Hematopoietic multipotent progenitor cell (in vitro differentiated cells): ENCODE results near the gene STAT5B. TPM values are rescaled to one million over a fixed set of nuclear protein-coding genes. Genes with fewer than 3 reads are reported as not detected.
"Not testable (repeated sequence)": the region's sequence is repeated elsewhere in the genome, so short reads cannot be mapped to it uniquely, and the experiment has no call there.

ENCODE experiments used
- DNase-seq, 3 donors: peaks; one replicate each; pipeline ENCODE4 v3.0.0-alpha.2; 2011 to 2015; ENCODE audit warnings: low read depth in 2 of 3, low spot score in 2 of 3
- total RNA-seq: library from RNA; depleted of rRNA; stranded (reverse); fragments of >200 nt; gene quantifications from one replicate; pipeline ENCODE4 v1.2.3, GENCODE V29; 2012

STAT5B gene
- total RNA-seq, 1 donor = 135 TPM

GRCh38 chr17:42241871-42242270 is 34.3 kb downstream of the STAT5B start:
- DNase-seq = no peak

DNA sequence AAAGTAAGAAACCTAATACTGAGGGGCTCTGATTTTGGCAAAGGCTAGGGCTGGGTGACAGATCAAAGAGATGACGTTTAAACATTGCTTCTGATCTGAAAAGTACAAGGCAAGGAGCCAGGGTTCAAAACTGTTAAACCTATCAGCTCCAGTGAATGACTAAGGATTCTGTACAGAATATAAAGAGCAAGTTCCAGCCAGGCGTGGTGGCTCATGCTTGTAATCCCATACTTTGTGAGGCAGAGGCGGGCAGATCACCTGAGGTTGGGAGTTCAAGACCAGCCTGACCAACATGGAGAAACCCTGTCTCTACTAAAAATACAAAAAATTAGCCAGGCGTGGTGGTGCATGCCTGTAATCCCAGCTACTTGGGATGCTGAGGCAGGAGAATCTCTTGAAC is 35.3 kb downstream of the STAT5B start:
- not testable (repeated sequence) for DNase-seq

DNA sequence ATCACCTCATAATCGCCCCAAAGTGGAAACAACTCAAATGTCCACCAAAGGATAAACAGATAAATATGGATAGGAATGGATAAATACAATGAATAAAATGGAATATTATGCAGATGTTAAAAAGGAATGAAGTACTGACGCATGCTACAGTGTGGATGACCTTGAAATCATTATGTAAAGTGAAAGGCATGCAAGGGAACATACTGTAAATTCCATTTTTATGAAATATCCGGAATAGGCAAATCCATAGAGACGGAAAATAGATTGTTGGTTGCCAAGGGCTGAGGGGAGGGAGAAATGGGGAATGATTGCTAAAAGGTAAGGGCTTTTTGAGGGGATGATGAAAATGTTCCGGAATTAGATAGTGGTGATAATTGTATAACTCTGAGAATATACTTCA is 36.0 kb downstream of the STAT5B start:
- DNase-seq = no peak

GRCh38 chr17:42239576-42239975 is 36.6 kb downstream of the STAT5B start:
- DNase-seq = not testable (repeated sequence)

DNA sequence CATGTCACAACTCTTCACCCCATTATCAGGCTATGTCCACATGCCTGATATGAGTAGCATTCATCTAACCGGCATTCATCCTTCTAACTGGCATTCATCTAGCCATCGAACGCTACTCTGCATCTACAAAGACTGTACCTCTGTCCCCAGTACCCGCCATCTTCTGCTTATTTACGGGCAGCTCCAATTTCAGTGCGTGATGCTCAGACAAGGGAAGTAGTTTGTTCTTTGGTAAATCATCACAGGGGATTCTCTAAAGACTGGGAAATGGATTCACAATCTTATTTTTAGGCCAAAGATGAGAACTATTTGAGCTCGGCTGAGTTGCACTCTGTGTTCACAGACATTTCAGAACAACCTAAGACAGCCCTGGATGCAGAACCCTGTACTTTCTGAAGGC is 39.4 kb downstream of the STAT5B start:
- DNase-seq = no peak

DNA sequence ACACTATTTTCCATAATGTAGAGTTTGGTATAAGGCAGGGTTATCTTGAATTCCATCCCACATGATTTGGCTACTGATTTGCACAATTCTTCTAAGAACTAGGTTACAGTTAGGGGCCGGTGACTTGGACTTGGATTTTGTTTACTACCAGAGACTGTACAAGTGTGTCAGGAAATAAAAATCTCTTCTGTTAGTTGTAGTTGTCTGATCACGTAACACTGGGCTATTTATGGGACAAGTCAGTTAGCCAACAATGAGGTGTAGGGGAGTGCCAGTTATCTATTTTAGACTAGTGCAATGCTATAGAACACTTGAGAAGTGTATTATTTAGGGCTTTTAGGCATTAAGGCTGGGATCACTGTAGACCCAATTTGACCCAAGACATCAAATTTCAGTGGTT is 42.2 kb downstream of the STAT5B start:
- no peak for DNase-seq

DNA sequence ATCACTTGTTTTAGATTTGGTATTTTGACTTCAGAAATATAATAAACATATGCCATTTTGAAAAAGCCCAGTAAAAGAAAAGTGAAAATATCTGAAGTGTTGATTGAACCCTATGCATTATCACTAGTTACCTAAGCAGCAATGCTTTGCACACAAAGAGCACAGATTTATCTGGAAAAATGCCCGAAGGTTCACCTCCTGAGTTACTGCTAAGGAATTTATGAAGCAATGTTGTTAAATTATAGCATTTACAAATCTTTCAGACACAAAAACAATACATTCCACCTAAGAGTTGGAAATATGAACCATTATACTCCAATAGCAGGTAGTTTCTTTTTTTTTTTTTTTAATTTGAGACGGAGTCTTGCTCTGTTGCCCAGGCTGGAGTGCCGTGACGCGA is 43.0 kb downstream of the STAT5B start:
- DNase-seq = no peak

GRCh38 chr17:42230225-42230624 is 46.0 kb downstream of the STAT5B start:
- DNase-seq = no peak

DNA sequence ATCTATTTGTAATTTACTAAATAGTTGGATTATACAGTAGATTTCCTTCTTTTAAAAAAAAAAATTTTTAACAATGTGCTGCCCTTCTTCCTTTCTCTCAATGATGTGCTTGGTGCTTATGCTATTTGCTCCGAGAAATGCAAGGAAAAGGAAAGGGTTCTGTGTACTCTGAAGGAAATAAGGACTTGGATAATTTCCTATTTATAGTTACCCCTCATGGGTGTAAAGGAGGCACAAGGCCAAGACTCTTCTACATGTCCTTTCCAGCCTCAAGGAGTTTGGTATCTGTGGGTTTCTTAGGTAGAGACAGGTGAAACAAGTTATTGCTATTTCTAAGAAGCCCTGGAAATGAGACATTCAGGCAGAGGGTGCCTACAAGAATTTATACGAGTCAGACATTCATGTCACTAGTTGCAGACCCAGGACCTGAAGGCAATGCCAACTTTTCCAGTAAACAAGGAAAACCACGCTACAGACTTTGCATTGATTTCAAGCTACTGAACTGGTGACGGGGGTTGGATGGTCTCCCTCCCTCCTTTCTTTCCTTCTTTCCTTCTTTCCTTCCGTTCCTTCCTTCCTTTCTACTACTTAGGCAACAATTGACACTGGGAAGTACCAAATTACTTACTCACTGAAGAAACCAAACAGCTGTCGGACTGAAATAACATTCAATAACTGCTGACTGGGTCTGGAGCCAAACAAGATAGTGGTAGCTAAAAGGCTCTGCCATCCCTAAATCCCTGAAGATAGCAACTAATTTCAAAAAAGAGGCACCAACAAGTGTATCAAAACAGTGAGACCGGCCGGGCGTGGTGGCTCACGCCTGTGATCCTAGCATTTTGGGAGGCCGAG is 48.1 kb downstream of the STAT5B start:
- no peak for DNase-seq

- peak in 2 of 3 donors; percentile 42 to 58 for DNase-seq
These were observed 50.5 kb downstream of the STAT5B start for GRCh38 chr17:42225646-42226045.

- no peak for DNase-seq
These were observed 51.5 kb downstream of the STAT5B start for GRCh38 chr17:42224651-42225050.

- peak; percentile 61 to 82 (median 77) for DNase-seq
These were observed 54.1 kb downstream of the STAT5B start for GRCh38 chr17:42221886-42222745.

GRCh38 chr17:42219280-42219679 is 56.9 kb downstream of the STAT5B start:
- DNase-seq = not testable (repeated sequence)

GRCh38 chr17:42214156-42214555 is 62.0 kb downstream of the STAT5B start:
- no peak for DNase-seq

- no peak for DNase-seq
These were observed 63.8 kb downstream of the STAT5B start for GRCh38 chr17:42212382-42212781.

- DNase-seq = not testable (repeated sequence)
These were observed 64.3 kb downstream of the STAT5B start for GRCh38 chr17:42211921-42212341.

- DNase-seq = no peak
These were observed 66.1 kb downstream of the STAT5B start for GRCh38 chr17:42210046-42210445.

DNA sequence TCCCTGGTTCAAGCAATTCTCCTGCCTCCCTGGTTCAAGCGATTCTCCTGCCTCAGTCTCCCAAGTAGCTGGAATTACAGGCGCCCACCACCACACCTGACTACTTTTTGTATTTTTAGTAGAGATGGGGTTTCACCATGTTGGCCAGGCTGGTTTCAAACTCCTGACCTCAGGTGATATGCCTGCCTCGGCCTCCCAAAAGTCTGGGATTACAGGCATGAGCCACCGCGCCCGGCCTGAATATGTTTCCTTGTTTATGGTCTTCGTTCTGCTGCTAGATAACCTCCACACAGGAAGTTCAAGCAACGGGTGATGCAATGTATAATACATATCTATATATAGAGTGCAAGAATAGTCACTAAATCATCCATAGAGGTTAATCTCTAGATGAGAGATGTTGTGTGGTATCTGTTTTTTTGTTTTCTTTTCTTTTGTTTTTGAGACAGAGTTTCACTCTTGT is 70.0 kb downstream of the STAT5B start:
- DNase-seq = not testable (repeated sequence)

- DNase-seq = no peak
These were observed 72.8 kb downstream of the STAT5B start for GRCh38 chr17:42203354-42203753.

- no peak for DNase-seq
These were observed 73.5 kb downstream of the STAT5B start for GRCh38 chr17:42202696-42203095.

- DNase-seq = no peak
These were observed 74.0 kb downstream of the STAT5B start for GRCh38 chr17:42202159-42202558.

GRCh38 chr17:42201458-42201772 is 74.8 kb downstream of the STAT5B start:
- no peak for DNase-seq
